G401 (cell line): ENCODE measurements around the gene KSR1. TPM values are rescaled to one million over a fixed set of nuclear protein-coding genes. Genes with fewer than 3 reads are reported as not detected.
"Not testable (repeated sequence)": the region's sequence is repeated elsewhere in the genome, so short reads cannot be mapped to it uniquely, and the experiment has no call there.

Experiments used
- DNase-seq: peaks from one replicate; pipeline ENCODE4 v3.0.0-alpha.2; 2015; ENCODE audit warnings: low spot score
- in situ Hi-C: cut with HindIII; loops from 2 replicates; pipeline ENCODE4 v1.10.0; 2016; ENCODE audit warnings: low sequenced_read_pairs, mixed read lengths
- total RNA-seq: library from RNA; depleted of rRNA; stranded (reverse); fragments of >200 nt; shearing (Covaris generic); gene quantifications from 2 replicates; pipeline ENCODE4 v1.2.3, GENCODE V29; 2014

The KSR1 gene
- total RNA-seq, 1 experiment from 2014 or later = 6.0 TPM

GRCh38 chr17:27485125-27485524, 28.9 kb downstream of the KSR1 start:
- no peak for DNase-seq
- in situ Hi-C loops = no loop called here

- DNase-seq = no peak
- in situ Hi-C loops = no loop called here
These were observed 29.7 kb downstream of the KSR1 start for GRCh38 chr17:27485716-27486495.

GRCh38 chr17:27486741-27487140, 30.5 kb downstream of the KSR1 start:
- DNase-seq = no peak
- in situ Hi-C loops = no loop called here

- no peak for DNase-seq
- in situ Hi-C loops = no loop called here
These were observed 32.0 kb downstream of the KSR1 start for GRCh38 chr17:27488231-27488630.

GRCh38 chr17:27489045-27489715, 32.9 kb downstream of the KSR1 start:
- in situ Hi-C loops = no loop called here
- DNase-seq = no peak

GRCh38 chr17:27490391-27490790, 34.1 kb downstream of the KSR1 start:
- DNase-seq = no peak
- in situ Hi-C loops = no loop called here

- in situ Hi-C loops = no loop called here
- peak; percentile 58 for DNase-seq
These were observed 35.5 kb downstream of the KSR1 start for GRCh38 chr17:27491713-27492190.

- in situ Hi-C loops = no loop called here
- no peak for DNase-seq
These were observed 36.2 kb downstream of the KSR1 start for GRCh38 chr17:27492470-27492869.

GRCh38 chr17:27493088-27493487, 36.8 kb downstream of the KSR1 start:
- DNase-seq = no peak
- in situ Hi-C loops = no loop called here

- in situ Hi-C loops = no loop called here
- peak; percentile 80 for DNase-seq
These were observed 38.2 kb downstream of the KSR1 start for GRCh38 chr17:27494192-27495091.

- no peak for DNase-seq
- in situ Hi-C loops = no loop called here
These were observed 39.2 kb downstream of the KSR1 start for GRCh38 chr17:27495460-27495859.

- DNase-seq = no peak
- in situ Hi-C loops = no loop called here
These were observed 39.8 kb downstream of the KSR1 start for GRCh38 chr17:27496005-27496404.

GRCh38 chr17:27496437-27496943, 40.2 kb downstream of the KSR1 start:
- in situ Hi-C loops = no loop called here
- no peak for DNase-seq

GRCh38 chr17:27496971-27497370, 40.7 kb downstream of the KSR1 start:
- DNase-seq = no peak
- in situ Hi-C loops = no loop called here

GRCh38 chr17:27497696-27498095, 41.4 kb downstream of the KSR1 start:
- in situ Hi-C loops = no loop called here

GRCh38 chr17:27498615-27499309, 42.5 kb downstream of the KSR1 start:
- no peak for DNase-seq
- in situ Hi-C loops = no loop called here

More at GRCh38 chr17:27497696-27498095, 41.4 kb downstream of the KSR1 start:
- DNase-seq = no peak

GRCh38 chr17:27499451-27500265, 43.4 kb downstream of the KSR1 start:
- in situ Hi-C loops = no loop called here
- DNase-seq = peak; percentile 95

GRCh38 chr17:27501338-27501737, 45.1 kb downstream of the KSR1 start:
- in situ Hi-C loops, DNase-seq: not testable (repeated sequence)
